Measurements from ENCODE around the gene SHISA4. TPM values are rescaled to one million over a fixed set of nuclear protein-coding genes. Genes with fewer than 3 reads are reported as not detected.

The SHISA4 gene
- total RNA-seq, 1 donor from 2014 or later = 10.1 TPM

GRCh38 chr1:201885531-201886075, 3.1 kb upstream of the SHISA4 start:
- peaks cover 32% of the 10 kb centered on the region for H3K4me1 Mint-ChIP-seq (ENCODE audit: low read depth, unreplicated experiment)
- DNase-seq (ENCODE audit: low read depth) (peak; percentile 78), FAIRE-seq (peak; percentile 17)
- peaks cover 3% of the 10 kb centered on the region for H3K36me3 Mint-ChIP-seq (ENCODE audit: low read depth, unreplicated experiment)
- H3K27ac Mint-ChIP-seq (ENCODE audit: unreplicated experiment) = peak overlapping the region; percentile 53
- H3K4me1 ChIP-seq (ENCODE audit: insufficient read depth, low read length) = peaks cover 38% of the 10 kb centered on the region
- H3K27ac ChIP-seq (ENCODE audit: low read depth, low read length) = no peak overlapping the region
- H3K27me3 Mint-ChIP-seq (ENCODE audit: low read depth, unreplicated experiment) = peaks cover 18% of the 10 kb centered on the region
- H3K79me2 ChIP-seq (ENCODE audit: insufficient read depth, low read length) = peaks cover 8% of the 10 kb centered on the region
- TF ChIP-seq CTCF (IDR thresholded peaks at IDR 0.05; ENCODE audit: insufficient read depth, low read depth, low read length) (no peak), EZH2 (IDR thresholded peaks at IDR 0.05; ENCODE audit: insufficient read depth, low read length) (no peak)
- no peak overlapping the region for H2AFZ ChIP-seq (ENCODE audit: low read depth, low read length)
- no peak overlapping the region for H3K4me3 Mint-ChIP-seq (ENCODE audit: unreplicated experiment)
- H3K27me3 ChIP-seq (ENCODE audit: insufficient read depth, low read length) = no peaks in the 10 kb centered on the region
- no peak overlapping the region for H3K4me2 ChIP-seq (ENCODE audit: low read length)
- no peaks in the 10 kb centered on the region for H3K9me3 Mint-ChIP-seq (ENCODE audit: unreplicated experiment)
- H3K36me3 ChIP-seq (ENCODE audit: insufficient read depth, low read length) = peaks cover 1% of the 10 kb centered on the region
- H3K9ac ChIP-seq (ENCODE audit: low read length) = no peak overlapping the region
- peaks cover 4% of the 10 kb centered on the region for H4K20me1 ChIP-seq (ENCODE audit: insufficient read depth, low read length)
- no peak overlapping the region for H3K4me3 ChIP-seq (ENCODE audit: insufficient read depth, low read depth, low read length)
- no peaks in the 10 kb centered on the region for H3K9me3 ChIP-seq (ENCODE audit: insufficient read depth, low read depth, low read length)

GRCh38 chr1:201886103-201886885, 2.4 kb upstream of the SHISA4 start:
- peaks cover 3% of the 10 kb centered on the region for H3K36me3 Mint-ChIP-seq (ENCODE audit: low read depth, unreplicated experiment)
- DNase-seq (ENCODE audit: low read depth) (peak; percentile 25), FAIRE-seq (no peak)
- H2AFZ ChIP-seq (ENCODE audit: low read depth, low read length) = no peak overlapping the region
- H3K79me2 ChIP-seq (ENCODE audit: insufficient read depth, low read length) = peaks cover 8% of the 10 kb centered on the region
- no peak overlapping the region for H3K4me3 Mint-ChIP-seq (ENCODE audit: unreplicated experiment)
- H3K9me3 Mint-ChIP-seq (ENCODE audit: unreplicated experiment) = no peaks in the 10 kb centered on the region
- no peaks in the 10 kb centered on the region for H3K9me3 ChIP-seq (ENCODE audit: insufficient read depth, low read depth, low read length)
- TF ChIP-seq CTCF (IDR thresholded peaks at IDR 0.05; ENCODE audit: insufficient read depth, low read depth, low read length) = no peak
- no peak for TF ChIP-seq EZH2 (IDR thresholded peaks at IDR 0.05; ENCODE audit: insufficient read depth, low read length)
- H4K20me1 ChIP-seq (ENCODE audit: insufficient read depth, low read length) = peaks cover 4% of the 10 kb centered on the region
- peaks cover 38% of the 10 kb centered on the region for H3K4me1 ChIP-seq (ENCODE audit: insufficient read depth, low read length)
- H3K4me1 Mint-ChIP-seq (ENCODE audit: low read depth, unreplicated experiment) = peaks cover 32% of the 10 kb centered on the region
- H3K4me3 ChIP-seq (ENCODE audit: insufficient read depth, low read depth, low read length) = no peak overlapping the region
- H3K4me2 ChIP-seq (ENCODE audit: low read length) = no peak overlapping the region
- no peak overlapping the region for H3K27ac ChIP-seq (ENCODE audit: low read depth, low read length)
- H3K27ac Mint-ChIP-seq (ENCODE audit: unreplicated experiment) = peak overlapping the region; percentile 53
- peaks cover 21% of the 10 kb centered on the region for H3K27me3 Mint-ChIP-seq (ENCODE audit: low read depth, unreplicated experiment)
- H3K9ac ChIP-seq (ENCODE audit: low read length) = no peak overlapping the region
- H3K27me3 ChIP-seq (ENCODE audit: insufficient read depth, low read length) = no peaks in the 10 kb centered on the region
- H3K36me3 ChIP-seq (ENCODE audit: insufficient read depth, low read length) = peaks cover 3% of the 10 kb centered on the region
